ENCODE measurements around the gene ALDH3A1. TPM values are rescaled to one million over a fixed set of nuclear protein-coding genes. Genes with fewer than 3 reads are reported as not detected.

Gene ALDH3A1
- total and polyA plus RNA-seq, 4 donors = 1.5 to 44.2 (median 13.6) TPM

DNA sequence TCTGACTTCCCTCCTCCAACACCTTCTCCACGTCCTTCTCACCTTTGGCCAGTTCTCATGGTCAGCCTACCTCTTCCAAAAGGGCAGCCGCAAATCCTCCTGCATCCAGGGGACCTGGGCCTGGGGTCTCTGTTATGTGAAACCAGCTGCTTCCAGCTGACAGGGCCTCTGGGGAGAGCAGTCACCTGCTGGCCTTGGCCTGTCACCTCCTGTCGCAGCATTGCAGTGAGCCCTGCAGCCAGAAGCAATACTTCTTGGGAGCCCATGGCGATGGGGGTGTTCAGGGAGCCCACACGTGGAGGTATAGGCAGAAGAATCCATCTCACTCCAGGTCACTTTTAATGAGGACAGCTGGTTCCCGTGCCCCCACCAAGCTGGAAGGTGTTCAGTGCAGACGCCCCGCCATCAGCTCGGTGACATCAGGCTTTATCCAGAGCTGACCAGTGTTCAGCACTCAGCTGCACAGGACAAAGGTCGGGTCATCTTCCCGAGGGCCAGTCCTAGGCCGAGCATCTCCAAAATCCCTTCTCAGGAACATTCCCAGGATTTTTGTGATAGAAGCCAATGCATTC lies 30.0 kb downstream of the ALDH3A1 start:
- Histone ChIP-seq H3K9ac (ENCODE audit: insufficient read depth in 1 of 2, low read length in 2 of 2) (no peak overlapping the region), H3K4me1 (ENCODE audit: control insufficient read depth in 5 of 5, insufficient read depth in 5 of 5, low read length in 5 of 5) (peaks cover 0 to 8% (median 5%) of the 10 kb centered on the region in 5 donors), H3K36me3 (ENCODE audit: control insufficient read depth in 4 of 4, insufficient read depth in 4 of 4, low read length in 4 of 4) (no peaks in the 10 kb centered on the region), H3K9me3 (ENCODE audit: control insufficient read depth in 4 of 4, insufficient read depth in 3 of 4, low read length in 3 of 4) (peaks cover 0 to 1% (median 0%) of the 10 kb centered on the region in 4 donors), H3K4me3 (no peak overlapping the region), H3K27me3 (ENCODE audit: control insufficient read depth in 3 of 3, insufficient read depth in 3 of 3, low read length in 2 of 3) (no peaks in the 10 kb centered on the region), H3K27ac (ENCODE audit: low read depth in 1 of 2, low read length in 1 of 2) (no peak overlapping the region)
- ATAC-seq (ENCODE audit: insufficient read depth, low FRiP score) = no peak
- 88 to 93% methylated on average over 12 of the region's 12 CpGs for WGBS, 2 donors
- DNase-seq = no peak
- TF ChIP-seq, protein P1, sequence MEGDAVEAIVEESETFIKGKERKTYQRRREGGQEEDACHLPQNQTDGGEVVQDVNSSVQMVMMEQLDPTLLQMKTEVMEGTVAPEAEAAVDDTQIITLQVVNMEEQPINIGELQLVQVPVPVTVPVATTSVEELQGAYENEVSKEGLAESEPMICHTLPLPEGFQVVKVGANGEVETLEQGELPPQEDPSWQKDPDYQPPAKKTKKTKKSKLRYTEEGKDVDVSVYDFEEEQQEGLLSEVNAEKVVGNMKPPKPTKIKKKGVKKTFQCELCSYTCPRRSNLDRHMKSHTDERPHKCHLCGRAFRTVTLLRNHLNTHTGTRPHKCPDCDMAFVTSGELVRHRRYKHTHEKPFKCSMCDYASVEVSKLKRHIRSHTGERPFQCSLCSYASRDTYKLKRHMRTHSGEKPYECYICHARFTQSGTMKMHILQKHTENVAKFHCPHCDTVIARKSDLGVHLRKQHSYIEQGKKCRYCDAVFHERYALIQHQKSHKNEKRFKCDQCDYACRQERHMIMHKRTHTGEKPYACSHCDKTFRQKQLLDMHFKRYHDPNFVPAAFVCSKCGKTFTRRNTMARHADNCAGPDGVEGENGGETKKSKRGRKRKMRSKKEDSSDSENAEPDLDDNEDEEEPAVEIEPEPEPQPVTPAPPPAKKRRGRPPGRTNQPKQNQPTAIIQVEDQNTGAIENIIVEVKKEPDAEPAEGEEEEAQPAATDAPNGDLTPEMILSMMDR (IDR thresholded peaks at IDR 0.05; ENCODE audit: control extremely low read depth, extremely low read depth) = no peak

DNA sequence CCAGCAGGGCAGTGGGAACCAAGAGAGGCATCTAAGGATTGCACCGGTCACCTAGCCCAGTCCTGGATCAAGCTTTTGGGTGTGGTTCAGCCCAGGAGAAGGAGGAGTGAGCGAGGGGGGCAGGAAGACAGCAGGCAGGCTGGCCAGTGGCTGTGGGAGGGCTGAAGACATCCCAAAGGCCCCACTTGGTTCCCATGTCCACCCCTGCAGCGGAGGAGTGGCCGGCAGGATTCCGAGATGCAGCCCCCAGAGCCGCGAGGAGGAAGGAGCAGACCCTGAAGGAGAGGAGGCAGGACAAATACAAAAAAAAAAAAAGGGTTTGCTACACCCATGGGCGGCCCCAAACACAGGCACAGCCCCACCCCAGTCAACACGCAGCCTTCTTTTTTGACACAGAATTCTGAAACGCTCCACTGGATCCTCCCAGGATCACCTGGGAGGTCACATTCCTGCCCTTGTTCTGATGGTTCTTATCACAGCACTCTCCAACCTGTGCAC lies 30.6 kb downstream of the ALDH3A1 start:
- Histone ChIP-seq H3K9me3 (ENCODE audit: control insufficient read depth in 4 of 4, insufficient read depth in 3 of 4, low read length in 3 of 4) (peaks cover 0 to 1% (median 0%) of the 10 kb centered on the region in 4 donors), H3K36me3 (ENCODE audit: control insufficient read depth in 4 of 4, insufficient read depth in 4 of 4, low read length in 4 of 4) (no peaks in the 10 kb centered on the region), H3K27ac (ENCODE audit: low read depth in 1 of 2, low read length in 1 of 2) (no peak overlapping the region), H3K27me3 (ENCODE audit: control insufficient read depth in 3 of 3, insufficient read depth in 3 of 3, low read length in 2 of 3) (no peaks in the 10 kb centered on the region), H3K9ac (ENCODE audit: insufficient read depth in 1 of 2, low read length in 2 of 2) (no peak overlapping the region), H3K4me3 (no peak overlapping the region), H3K4me1 (ENCODE audit: control insufficient read depth in 5 of 5, insufficient read depth in 5 of 5, low read length in 5 of 5) (peaks cover 0 to 8% (median 5%) of the 10 kb centered on the region in 5 donors)
- WGBS, 2 donors = 89 to 90% methylated on average over 10 of the region's 10 CpGs
- ATAC-seq (ENCODE audit: insufficient read depth, low FRiP score) (no peak), DNase-seq (no peak)
- TF ChIP-seq, protein P1 (IDR thresholded peaks at IDR 0.05; ENCODE audit: control extremely low read depth, extremely low read depth) = no peak

DNA sequence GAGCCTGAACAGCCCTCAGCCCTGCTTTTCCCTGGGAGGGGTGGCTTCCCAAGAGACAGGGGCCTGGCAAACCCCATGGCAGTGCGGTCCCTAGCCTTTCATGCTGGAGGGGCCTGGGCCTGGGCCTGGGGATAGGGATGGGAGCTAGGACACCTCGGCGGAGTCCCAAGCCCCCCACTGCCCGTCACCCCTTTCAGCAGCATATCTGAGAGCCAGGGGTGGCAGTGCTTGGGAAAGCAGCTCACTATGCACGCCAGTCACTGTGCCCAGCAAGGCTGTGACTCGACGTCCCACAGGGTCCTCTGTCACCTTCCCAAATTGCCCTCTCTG lies 31.1 kb downstream of the ALDH3A1 start:
- peaks cover 0 to 1% (median 0%) of the 10 kb centered on the region in 4 donors for H3K9me3 ChIP-seq (ENCODE audit: control insufficient read depth in 4 of 4, insufficient read depth in 3 of 4, low read length in 3 of 4)
- H3K27ac ChIP-seq (ENCODE audit: low read depth in 1 of 2, low read length in 1 of 2) = no peak overlapping the region
- H3K27me3 ChIP-seq (ENCODE audit: control insufficient read depth in 3 of 3, insufficient read depth in 3 of 3, low read length in 2 of 3) = no peaks in the 10 kb centered on the region
- H3K9ac ChIP-seq (ENCODE audit: insufficient read depth in 1 of 2, low read length in 2 of 2) = no peak overlapping the region
- H3K36me3 ChIP-seq (ENCODE audit: control insufficient read depth in 4 of 4, insufficient read depth in 4 of 4, low read length in 4 of 4) = no peaks in the 10 kb centered on the region
- TF ChIP-seq, protein P1 (IDR thresholded peaks at IDR 0.05; ENCODE audit: control extremely low read depth, extremely low read depth) = no peak
- H3K4me1 ChIP-seq (ENCODE audit: control insufficient read depth in 5 of 5, insufficient read depth in 5 of 5, low read length in 5 of 5) = peaks cover 0 to 8% (median 5%) of the 10 kb centered on the region in 5 donors
- no peak for DNase-seq
- no peak overlapping the region for H3K4me3 ChIP-seq
- WGBS, 2 donors = 95 to 98% methylated on average over 7 of the region's 7 CpGs
- no peak for ATAC-seq (ENCODE audit: insufficient read depth, low FRiP score)

All from lung (tissue), 12 donors.